Stimulated activated CD4-positive, alpha-beta T cell treated with anti-CD3 and anti-CD28 coated beads, Interleukin-4, amount 100 ng/mL, for 1 hour (primary cell): ENCODE results near the gene SLC2A13.
"Not testable (repeated sequence)": the region's sequence is repeated elsewhere in the genome, so short reads cannot be mapped to it uniquely, and the experiment has no call there.

ENCODE experiments used
- DNase-seq: peaks from one replicate; pipeline ENCODE4 v3.0.0-alpha.2; 2020

SLC2A13 gene

DNA sequence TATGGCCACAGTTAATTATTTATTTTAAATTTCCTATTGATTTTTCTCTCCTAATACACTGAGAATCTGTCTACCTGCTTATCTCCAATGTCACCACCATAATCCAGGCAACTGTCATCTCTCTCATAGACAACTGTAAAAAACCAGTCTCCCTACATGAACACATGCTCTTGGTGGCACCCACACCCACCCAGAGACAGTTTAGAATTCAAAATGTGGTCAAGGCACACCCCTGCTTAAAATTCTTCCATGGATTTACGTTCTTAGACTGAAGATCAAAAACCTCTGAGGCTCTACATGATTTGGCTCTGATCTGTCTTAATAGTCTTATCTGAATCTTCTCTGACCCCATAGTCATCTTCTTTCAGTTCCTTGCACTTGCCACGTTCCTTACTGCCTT is 245.2 kb downstream of the SLC2A13 start:
- DNase-seq: no peak

DNA sequence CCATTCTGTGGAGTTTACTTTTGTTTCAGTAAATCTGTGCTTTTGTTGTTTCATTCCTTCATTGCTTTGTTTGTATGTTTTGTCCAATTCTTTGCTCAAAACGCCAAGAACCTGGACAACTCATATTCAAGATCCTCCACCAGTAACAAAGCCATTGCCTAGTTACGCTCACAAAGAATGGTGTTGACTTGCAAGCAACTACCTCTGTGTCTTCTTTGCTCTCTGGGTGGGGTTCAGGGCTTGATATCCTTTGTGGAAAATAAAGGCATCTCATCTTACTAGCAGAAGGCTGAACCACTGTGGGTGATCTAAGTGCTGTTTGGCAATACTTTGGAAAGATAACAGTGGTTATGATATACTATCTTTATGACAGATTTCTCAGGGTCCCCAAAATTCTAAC is 252.9 kb downstream of the SLC2A13 start:
- DNase-seq: no peak

DNA sequence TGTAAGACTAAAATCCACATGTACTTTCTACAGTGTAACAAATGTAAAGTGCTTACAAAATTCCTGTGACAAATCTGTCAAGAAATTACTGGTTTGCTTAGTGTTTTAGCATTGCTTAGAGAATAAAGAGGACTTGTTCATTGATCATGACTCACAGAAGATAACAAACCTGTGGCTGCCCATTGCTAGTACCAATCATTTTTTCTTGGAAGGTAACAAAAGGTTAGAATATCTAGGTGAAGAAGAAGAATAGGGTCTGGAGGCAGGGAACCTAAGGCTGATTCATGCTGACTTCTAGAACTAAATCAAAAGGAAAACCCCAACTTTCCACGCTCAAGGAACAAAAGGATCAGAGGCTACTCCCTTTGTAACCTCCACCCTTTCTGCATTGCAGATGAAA is 253.5 kb downstream of the SLC2A13 start:
- no peak for DNase-seq

DNA sequence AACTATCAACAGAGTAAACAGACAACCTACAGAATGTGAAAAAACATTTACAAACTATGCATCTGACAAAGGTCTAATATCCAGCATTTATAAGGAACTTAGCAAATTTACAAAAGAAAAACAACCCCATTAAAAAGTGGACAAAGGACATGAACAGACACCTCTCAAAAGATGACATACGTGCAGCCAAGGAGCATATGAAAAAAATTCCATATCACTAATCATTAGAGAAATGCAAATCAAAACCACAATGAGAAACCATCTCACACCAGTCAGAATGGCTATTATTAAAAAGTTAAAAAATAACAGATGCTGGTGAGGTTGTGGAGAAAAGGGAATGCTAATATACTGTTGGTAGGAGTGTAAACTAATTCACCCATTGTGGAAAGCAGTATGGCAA is 257.7 kb downstream of the SLC2A13 start:
- DNase-seq: not testable (repeated sequence)

DNA sequence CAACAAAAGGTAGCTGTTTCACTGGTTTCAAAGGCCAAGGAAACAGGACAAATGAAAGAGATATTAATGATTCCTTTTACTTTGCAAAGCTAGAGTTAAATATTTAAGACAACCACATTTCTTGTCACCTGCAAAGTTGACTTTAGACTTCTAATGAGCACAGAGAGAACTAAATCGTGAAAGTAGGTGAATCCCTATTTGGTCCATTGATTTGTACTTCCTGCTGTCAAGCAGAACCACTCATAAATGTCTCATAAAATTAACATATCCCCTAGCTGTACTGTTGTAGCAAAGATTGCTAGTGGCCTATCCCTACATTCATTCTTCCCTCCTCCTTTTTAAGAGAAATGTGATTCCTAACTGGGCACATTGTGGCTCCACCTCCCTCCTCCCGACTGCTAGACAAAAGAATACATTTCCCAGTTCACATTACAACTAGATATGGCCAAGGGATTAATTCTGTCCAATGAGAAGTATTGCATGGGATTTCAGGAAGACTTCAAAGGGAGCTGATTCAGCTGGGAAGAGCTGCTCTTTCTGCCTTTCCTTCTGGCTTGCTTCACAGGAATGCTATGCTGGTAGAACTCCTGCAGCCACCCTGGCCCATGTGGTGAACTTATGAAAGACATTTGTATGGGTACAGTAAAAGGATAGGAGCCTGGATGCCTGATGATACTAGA is 258.8 kb downstream of the SLC2A13 start:
- no peak for DNase-seq

DNA sequence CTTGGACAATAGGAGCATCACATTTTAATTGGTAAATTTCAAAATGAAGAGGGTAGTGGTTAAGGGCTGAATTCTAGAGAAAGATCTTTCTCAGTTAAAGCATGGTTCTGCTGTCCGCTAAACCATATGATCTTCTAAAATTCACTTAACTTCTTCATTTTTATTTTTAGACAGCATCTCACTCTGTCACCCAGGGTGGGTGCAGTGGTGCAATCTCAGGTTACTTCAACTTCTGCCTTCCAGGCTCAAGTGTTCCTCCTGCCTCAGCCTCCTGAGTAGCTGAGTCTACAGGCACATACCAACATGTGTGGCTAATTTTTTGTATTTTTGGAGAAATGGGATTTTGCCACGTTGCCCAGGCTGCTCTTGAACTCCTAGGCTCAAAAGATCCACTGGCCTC is 259.6 kb downstream of the SLC2A13 start:
- no peak for DNase-seq

DNA sequence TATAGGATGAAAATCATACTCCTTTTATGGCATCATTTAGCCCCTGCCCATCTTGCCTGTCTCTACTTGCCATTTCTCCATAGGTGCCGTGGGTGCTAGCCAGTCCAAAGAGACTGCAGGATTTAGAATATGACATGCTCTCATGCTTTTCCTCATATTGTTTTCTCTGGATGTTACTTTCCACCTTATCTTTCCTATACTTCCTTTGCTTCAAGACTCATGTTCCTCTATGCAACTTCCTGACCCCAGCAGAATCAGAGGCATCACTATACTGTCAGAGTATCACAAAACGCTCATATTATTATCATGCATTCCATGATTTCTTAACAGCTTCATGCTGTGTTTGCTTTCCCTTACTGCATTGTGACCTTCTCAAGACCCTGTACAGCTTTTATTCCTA is 265.5 kb downstream of the SLC2A13 start:
- DNase-seq: no peak

DNA sequence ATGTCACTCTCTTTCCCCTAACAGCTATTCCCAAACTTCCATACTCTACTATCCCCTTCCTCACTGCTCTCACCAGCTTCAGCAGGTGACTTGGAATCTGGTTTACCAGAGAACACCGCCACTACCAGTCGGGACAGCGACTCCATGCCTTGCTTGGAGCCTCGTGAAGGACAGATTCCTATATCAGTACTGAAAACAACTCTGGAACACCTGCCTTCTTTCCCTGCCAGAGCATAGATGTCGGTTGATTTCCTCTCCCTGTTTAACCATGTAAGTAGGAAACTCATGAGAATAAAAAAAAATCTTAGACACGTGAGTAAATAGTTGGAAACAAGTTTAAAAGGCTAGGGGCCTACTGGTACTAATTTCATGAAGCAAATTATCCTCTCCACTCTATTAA is 266.8 kb downstream of the SLC2A13 start:
- DNase-seq: no peak

DNA sequence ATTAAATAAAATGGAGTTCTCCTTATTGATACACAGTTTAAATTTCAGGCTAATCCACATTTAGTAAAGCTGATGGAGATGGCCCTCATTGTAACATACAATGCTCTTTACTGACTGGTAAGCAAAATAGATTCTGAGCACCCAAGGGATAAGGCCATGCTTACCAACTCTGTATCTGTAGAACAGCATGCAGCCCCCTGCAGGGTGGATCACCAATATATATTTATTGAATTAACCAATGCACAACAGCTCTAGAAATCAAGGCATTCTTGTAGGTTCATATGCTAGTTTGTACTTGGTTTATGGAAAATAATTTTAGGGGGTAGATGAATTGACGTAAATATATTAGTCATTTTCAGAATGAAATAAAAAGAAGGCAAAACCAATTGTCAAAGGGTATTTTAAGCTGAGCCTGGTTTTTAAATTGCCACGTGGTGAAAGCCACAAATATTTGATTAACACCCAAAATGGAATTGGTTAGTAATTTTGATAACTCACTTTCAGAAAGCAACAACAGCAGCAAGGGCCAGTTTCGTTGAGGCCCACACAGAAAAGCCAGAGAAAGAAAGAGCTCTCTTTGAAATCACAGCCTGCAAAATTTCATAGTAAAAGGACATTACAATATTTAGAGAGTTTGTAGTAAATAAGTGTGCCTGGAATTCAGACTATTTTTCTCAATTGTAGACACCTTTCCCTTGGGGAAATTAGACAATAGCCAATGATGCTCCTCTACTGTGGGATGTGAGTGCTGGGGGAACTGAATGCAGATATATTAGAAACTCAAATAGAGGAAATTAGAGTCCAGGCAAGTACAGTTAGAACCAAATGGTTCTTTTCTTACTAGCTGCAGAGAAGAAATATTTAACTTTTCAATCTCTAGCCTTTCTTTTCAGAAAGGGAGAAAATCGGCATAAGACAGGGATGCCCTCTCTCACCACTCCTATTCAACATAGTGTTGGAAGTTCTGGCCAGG is 270.1 kb downstream of the SLC2A13 start:
- DNase-seq: no peak

DNA sequence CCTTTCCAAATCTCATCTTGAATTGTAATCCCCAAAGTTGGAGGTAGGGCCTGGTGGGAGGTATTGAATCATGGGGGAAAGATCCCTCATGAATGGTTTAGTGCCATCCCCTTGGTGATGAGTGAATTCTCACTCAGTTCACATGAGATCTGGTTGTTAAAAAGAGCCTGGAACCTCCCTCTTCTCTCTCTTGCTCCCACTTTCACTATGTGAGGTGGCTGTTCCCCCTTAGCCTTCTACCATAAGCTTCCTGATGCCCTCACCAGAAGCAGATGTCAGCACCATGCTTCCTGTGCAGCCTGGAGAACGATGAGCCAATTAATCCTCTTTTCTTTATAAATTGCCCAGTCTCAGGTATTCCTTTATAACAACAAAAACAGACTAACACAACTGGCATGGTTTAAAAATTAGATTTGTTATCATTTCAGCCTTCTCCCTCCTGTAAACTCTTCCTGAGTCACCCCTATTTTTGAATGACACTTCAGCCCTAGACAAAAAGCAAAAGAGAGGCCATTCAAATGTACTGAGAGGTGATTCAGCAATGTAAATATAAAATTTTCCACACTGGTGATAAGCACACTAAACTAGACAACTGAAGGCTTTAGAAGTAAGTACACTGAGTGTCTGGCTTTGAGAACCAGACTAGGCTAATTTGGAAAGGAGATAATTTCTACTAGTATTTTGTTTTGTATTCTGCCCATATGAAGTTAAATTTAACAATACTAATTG is 274.1 kb downstream of the SLC2A13 start:
- DNase-seq: no peak

DNA sequence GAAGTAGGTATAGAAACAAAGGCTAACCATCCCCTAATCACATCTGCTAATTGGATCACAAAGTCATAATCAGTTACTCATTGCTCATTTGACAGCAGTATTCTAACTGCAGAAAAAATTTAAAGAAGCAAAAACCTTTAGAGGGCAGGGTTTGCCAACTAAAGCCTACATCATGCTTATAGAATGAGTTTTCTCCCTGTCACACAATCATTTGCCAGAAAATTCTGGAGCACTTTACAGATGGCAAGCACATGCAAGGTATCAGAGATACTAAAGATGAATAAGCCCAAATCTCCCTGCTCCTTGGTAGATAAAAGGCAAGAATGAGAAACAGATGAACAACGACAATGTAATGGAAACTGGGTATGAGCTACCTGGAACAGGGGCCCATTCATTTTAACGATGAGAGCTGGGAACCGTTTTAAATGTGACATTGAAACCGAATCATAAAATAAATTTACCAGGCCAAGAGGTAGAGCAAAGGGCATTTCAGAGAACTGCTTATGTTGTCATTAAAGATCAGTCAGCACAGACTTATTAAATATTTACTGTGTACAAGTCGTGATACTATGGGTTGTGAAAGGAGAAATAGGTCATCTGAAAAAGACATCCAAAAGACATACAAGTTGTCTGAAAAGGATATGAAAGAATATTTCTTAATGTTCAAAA is 274.9 kb downstream of the SLC2A13 start:
- DNase-seq: no peak

DNA sequence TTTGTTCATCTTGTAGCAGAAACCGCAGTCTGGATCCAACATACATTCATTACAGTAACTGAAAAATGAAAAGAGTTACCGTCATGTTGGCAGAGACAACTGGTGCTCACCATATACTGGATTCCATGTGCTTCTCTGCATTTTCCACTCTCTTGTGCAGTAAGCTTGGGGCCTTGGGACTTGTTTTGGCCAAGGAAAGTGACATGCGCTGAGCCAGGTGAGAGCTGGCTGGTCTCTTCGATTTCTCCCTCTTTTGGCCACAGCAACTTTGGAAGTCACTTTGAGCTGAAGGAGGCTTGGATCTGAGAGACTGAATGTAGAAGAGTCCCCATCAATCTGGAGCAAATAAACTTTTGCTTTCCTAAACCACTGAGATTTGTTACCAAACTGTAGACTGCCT is 275.7 kb downstream of the SLC2A13 start:
- no peak for DNase-seq

DNA sequence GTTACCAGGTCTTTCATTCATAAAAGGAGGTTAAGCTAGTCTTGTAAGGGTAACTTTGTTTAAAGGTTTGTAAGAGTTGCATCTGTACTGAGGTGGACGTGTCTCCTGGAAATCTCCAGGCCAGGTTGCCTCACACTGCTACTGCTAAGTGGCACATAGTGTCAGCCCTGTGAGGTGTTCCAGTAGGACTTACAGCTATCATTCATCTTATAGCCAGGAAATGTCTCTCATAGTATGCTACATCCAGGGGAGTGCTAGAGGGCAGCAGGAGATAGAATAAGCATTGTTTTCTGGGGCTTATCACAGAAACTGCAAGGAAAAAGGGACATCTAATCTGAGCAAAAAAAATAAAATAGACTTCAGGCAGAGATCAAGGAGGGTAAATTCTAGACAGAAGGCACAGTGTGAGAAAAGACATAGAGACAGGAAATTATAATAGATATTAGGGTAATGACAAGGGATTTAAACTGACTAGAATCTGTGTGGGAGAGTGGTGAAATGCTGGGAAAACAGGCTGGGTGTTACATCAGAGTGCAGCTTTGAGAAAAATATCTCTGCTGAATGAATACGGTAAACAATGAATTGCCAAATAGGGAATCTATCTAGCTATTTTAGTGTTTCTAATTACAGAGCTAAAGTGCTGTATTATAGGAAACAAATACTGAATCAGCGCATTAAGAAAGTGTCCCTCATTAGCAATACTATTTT is 281.2 kb downstream of the SLC2A13 start:
- DNase-seq: no peak

DNA sequence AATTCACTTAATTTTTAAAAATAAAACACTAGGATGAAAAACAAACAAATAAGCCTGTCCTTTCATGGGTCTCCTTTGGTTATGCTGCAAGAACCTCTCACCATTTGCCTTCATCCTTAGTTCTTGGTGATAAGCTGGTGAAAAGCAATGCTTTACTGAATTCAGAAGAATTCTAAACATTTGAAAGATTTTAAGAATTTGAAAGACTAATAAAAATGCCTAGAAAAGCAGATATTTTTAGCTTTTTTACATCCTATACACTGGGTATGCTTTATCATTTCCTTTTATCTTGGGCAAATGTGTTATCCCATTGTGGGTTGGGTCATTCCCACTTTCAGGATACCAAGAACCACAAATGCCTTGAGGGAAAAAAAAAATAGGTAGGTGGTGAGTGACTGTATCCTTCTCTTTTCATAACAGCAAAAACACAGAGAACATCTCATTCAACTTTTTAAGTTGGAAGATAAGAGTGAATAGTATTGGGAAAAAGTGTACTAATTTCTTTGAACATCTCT is 289.2 kb downstream of the SLC2A13 start:
- DNase-seq: no peak

DNA sequence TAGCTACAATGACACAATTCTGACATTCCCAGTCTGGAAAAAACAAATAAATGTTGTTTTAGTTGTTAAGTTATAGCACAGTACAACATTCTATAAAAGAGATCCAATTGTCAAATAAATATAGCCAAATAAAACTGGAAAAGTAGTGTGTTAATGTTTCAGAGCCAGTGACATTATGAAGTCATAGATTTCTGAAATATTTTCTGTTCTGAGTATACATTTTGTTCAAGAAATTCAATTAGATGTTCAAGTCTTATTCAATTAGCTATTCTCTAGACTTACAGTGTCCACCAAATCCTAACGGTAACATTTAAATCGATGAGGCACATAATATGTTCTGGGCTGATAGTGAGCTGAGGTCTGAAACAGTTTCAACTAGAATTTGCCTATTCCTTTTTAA is 290.1 kb downstream of the SLC2A13 start:
- DNase-seq: no peak

DNA sequence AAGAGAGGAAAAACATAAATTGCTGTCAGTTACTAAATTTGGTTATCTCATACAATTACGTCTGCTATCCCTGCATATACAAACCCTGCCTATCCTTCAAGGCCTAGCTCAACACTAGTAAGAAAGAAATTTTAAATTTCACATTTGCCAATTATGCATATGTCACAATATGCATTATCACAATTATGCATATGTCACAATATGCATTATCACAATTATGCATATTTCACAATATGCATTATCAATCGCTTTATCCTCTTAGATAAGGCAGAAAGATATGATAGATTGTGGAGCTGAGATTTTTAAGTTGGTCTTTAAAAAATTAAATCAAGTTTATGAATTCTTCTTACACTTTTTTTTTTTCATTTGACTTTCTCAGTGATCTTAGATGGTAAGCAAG is 291.3 kb downstream of the SLC2A13 start:
- DNase-seq: no peak

DNA sequence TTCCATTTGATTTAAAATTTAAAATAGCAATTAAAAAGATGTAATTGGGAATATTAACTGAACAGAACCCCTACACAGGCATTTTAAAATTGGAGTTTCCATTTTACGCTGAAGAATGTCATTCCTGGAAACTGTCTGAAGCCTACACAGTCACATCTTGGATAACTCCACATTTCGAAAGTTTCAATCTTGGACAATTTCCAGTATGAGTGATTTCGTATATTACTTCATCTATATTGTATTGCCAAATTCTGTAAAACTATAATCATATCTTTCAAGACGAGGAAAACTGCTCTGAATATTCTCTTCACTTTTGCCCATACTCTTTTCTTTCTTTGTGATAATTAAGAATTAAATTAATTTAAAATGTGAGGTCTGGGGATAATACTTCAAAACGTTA is 292.1 kb downstream of the SLC2A13 start:
- DNase-seq: no peak

DNA sequence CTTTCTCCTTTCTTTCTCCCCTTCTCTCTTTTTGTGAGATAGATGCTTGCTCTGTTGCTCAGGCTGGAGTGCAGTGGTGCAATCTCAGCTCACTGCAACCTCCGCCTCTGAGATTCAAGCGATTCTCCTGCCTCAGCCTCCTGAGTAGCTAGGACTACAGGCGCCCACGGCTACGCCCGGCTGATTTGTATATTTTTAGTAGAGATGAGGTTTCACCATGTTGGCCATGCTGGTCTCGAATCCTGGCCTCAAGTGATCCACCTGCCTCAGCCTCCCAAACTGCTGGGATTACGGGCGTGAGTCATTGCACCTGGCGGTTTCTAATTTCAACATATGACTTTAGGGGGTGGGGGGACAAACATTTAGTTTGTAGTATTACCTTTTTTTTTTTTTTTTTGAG is 293.4 kb downstream of the SLC2A13 start:
- not testable (repeated sequence) for DNase-seq

DNA sequence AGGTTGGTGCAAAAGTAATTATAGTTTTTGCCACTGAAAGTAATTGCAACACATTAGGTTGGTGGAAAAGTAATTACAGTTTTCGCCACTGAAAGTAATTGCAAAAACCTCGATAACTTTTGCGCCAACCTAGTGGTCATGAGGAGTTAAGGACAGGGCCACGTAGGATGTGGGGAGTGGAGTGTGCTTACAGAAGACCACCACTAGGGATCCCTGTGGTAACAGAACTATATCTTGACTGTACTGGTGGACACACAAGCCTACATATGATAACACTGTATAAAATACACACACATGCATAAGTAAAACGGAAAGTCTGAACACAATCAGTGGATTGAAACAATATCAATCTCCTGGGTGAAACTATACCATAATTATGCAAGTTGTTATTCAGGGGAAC is 298.8 kb downstream of the SLC2A13 start:
- no peak for DNase-seq

DNA sequence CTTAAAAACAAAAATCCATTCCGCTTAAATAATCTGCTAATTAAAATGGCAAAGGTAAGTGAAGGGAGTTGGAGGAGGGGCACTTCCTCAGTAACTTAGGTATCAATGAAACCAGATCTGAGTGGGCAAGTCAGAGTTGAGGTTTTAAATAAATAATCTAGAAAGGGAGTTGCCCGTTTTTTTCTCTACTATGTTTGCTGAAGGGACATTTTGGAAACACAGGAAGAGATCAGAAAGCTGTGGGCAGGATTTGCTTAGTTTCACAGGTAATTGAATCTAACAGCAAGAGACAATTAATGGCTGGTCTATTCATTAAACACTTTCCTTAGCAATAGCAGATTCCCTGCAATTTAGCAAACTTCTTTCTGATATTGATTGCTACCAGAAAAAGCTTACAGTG is 300.2 kb downstream of the SLC2A13 start:
- DNase-seq: no peak

DNA sequence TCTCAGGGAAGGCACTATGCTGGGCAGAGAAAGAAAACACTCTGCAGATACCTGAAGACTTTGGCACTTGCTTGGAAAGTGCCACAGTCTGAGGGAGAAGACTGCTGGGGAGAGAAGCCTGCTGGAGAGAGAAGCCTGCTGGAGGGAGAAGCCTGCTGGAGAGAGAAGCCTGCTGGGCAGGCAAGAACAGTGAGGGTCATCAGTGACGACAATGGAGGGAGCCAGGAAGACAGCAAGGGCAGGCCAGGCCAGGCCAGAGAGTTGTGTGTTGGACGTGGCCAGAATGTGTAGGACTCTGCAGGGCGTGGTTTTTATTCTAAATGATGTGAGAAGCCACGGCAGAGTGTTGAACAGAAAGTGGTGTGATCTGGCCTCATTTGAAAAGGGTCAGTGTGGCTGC is 301.0 kb downstream of the SLC2A13 start:
- no peak for DNase-seq

DNA sequence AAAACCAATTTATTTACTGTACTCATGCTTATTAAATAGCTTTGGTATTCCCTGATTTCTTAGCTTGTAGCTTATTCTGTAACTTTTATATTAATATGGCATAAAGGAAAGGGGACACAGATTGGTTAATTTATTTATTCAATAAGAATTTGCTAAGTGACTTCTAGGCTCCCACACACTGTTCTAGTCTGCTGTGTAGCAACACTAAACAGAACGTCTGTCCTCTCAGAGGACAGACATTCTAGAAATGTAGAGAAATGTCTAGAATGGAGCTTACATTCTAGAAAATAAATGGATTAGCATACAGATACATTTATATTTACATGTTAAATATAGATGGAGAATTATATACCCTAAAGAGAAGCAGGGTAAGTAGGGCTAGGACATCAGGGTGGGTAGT is 301.4 kb downstream of the SLC2A13 start:
- no peak for DNase-seq
